ENCODE measurements around the gene DTD2. TPM values are rescaled to one million over a fixed set of nuclear protein-coding genes. Genes with fewer than 3 reads are reported as not detected.

The DTD2 gene
- total and polyA plus RNA-seq, 2 donors (not counting 1 experiment from before 2014, with no cell fraction given), result 25.4 to 40.8 TPM

DNA sequence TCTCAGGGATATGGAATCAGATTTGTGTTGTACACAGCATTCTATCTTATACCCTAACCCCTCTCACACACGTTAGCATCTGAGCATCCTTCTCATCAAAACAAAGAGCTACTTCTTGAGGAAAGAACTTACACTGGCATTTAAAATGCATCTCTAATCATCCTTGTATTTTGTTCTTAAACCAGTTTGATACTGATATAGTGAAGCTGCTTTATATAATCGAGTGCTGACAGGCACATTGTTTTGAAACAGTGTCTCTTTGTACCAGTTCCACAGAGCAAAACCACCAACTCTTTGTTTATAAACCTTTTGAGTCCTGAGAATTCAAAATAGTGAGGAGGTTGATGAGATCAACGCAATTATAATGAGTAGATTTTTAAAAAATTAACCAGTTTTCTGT is 21.7 kb upstream of the DTD2 start:
- Histone ChIP-seq H3K9me3 (ENCODE audit: control insufficient read depth, insufficient read depth, low read depth, low read length) (no peaks in the 10 kb centered on the region), H2AFZ (ENCODE audit: low read length) (no peak overlapping the region), H3K9ac (ENCODE audit: insufficient read depth, low read length) (no peak overlapping the region), H4K20me1 (ENCODE audit: control insufficient read depth, extremely low read depth, insufficient read depth, low read length) (no peaks in the 10 kb centered on the region), H3K4me3 (replicated peaks in 1 of 4; ENCODE audit: control extremely low read depth in 1 of 4, insufficient read depth in 1 of 4, low read depth in 3 of 4, low read length in 4 of 4) (no peak overlapping the region), H3K27me3 (ENCODE audit: control insufficient read depth, insufficient read depth, low read length) (peaks cover 2% of the 10 kb centered on the region), H3K4me2 (ENCODE audit: extremely low read depth, insufficient read depth, low read length) (no peak overlapping the region), H3K79me2 (ENCODE audit: control insufficient read depth, insufficient read depth, low read length) (no peaks in the 10 kb centered on the region), H3K27ac (ENCODE audit: insufficient read depth, low read length) (no peak overlapping the region), H3K4me1 (ENCODE audit: control insufficient read depth, extremely low read depth, insufficient read depth, low read length) (no peaks in the 10 kb centered on the region), H3K36me3 (ENCODE audit: control insufficient read depth, insufficient read depth, low read length) (no peaks in the 10 kb centered on the region)
- DNase-seq (ENCODE audit: low read depth in 2 of 2), result no peak
- TF ChIP-seq CTCF (conservative IDR thresholded peaks at IDR 0.05 in 1 of 2, IDR thresholded peaks at IDR 0.05 in 1 of 2; ENCODE audit: low read depth in 1 of 2, low read length in 2 of 2), result no peak
- TF ChIP-seq EZH2 (IDR thresholded peaks at IDR 0.05; ENCODE audit: low read length, missing control alignments), result no peak

DNA sequence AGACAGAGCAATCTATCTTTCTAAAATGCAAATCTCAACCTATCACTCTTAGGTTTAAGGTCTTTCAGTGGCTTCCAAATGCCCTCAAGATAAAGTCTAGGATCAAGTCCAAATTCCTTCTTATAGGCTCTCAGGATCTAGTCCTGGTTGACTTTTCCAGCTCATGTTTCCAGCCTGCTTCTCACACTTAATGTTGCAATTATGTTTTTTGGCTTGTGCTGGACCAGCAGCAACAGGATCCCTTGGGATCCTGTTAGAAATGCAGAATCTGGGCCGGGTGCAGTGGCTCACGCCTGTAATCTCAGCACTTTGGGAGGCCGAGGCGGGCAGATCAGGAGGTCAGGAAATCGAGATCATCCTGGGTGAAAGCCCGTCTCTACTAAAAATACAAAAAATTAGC is 19.9 kb upstream of the DTD2 start:
- H3K9ac ChIP-seq (ENCODE audit: insufficient read depth, low read length), result no peak overlapping the region
- no peak for DNase-seq (ENCODE audit: low read depth in 2 of 2)

DNA sequence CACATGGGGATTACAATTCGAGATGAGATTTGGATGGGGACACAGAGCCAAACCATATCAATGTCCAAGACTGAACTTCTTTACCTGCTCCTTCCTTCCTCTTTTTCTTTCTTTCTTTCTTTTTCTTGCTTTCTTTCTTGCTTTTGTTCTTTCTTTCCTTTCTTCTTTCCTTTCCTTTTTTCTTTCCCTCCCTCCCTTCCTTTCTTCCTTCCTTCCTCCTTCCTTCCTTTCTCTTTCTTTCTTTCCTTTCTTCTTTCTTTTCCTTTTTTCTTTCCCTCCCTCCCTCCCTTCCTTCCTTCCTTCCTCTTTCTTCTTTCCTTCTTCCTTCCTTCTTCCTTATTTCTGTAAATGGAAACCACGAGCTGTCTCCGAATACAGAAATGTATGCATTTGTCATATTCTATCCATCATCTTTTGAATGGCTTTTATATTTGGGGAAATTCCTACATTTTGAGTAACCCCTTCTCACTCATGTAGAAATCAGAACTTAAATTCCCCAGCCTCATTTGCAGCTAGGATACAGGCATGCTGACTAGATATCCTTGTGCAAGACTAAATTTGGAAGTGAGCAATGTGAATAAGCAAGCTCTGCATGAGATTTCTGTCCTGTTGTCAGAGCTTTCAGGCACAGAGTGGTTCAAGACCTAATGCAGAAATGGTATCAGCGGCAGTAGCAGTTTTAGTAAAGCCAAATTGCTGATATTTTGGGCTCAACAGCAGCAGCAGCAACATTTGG is 19.0 kb upstream of the DTD2 start:
- H4K20me1 ChIP-seq (ENCODE audit: control insufficient read depth, extremely low read depth, insufficient read depth, low read length), result no peaks in the 10 kb centered on the region

More for the DNA sequence above, 19.9 kb upstream of the DTD2 start:
- no peak overlapping the region for H3K4me3 ChIP-seq (replicated peaks in 1 of 4; ENCODE audit: control extremely low read depth in 1 of 4, insufficient read depth in 1 of 4, low read depth in 3 of 4, low read length in 4 of 4)
- no peaks in the 10 kb centered on the region for H4K20me1 ChIP-seq (ENCODE audit: control insufficient read depth, extremely low read depth, insufficient read depth, low read length)
- no peaks in the 10 kb centered on the region for H3K4me1 ChIP-seq (ENCODE audit: control insufficient read depth, extremely low read depth, insufficient read depth, low read length)
- no peak overlapping the region for H3K4me2 ChIP-seq (ENCODE audit: extremely low read depth, insufficient read depth, low read length)
- H3K36me3 ChIP-seq (ENCODE audit: control insufficient read depth, insufficient read depth, low read length), result no peaks in the 10 kb centered on the region
- no peaks in the 10 kb centered on the region for H3K9me3 ChIP-seq (ENCODE audit: control insufficient read depth, insufficient read depth, low read depth, low read length)
- TF ChIP-seq EZH2 (IDR thresholded peaks at IDR 0.05; ENCODE audit: low read length, missing control alignments) (no peak), CTCF (conservative IDR thresholded peaks at IDR 0.05 in 1 of 2, IDR thresholded peaks at IDR 0.05 in 1 of 2; ENCODE audit: low read depth in 1 of 2, low read length in 2 of 2) (no peak)
- no peaks in the 10 kb centered on the region for H3K79me2 ChIP-seq (ENCODE audit: control insufficient read depth, insufficient read depth, low read length)
- no peak overlapping the region for H2AFZ ChIP-seq (ENCODE audit: low read length)
- H3K27ac ChIP-seq (ENCODE audit: insufficient read depth, low read length), result no peak overlapping the region
- H3K27me3 ChIP-seq (ENCODE audit: control insufficient read depth, insufficient read depth, low read length), result peaks cover 2% of the 10 kb centered on the region

More for the DNA sequence above, 19.0 kb upstream of the DTD2 start:
- Histone ChIP-seq H3K9ac (ENCODE audit: insufficient read depth, low read length) (no peak overlapping the region), H3K27me3 (ENCODE audit: control insufficient read depth, insufficient read depth, low read length) (peaks cover 2% of the 10 kb centered on the region), H3K36me3 (ENCODE audit: control insufficient read depth, insufficient read depth, low read length) (no peaks in the 10 kb centered on the region), H3K27ac (ENCODE audit: insufficient read depth, low read length) (no peak overlapping the region), H3K4me1 (ENCODE audit: control insufficient read depth, extremely low read depth, insufficient read depth, low read length) (no peaks in the 10 kb centered on the region), H3K4me2 (ENCODE audit: extremely low read depth, insufficient read depth, low read length) (no peak overlapping the region), H3K4me3 (replicated peaks in 1 of 4; ENCODE audit: control extremely low read depth in 1 of 4, insufficient read depth in 1 of 4, low read depth in 3 of 4, low read length in 4 of 4) (no peak overlapping the region), H3K79me2 (ENCODE audit: control insufficient read depth, insufficient read depth, low read length) (no peaks in the 10 kb centered on the region), H3K9me3 (ENCODE audit: control insufficient read depth, insufficient read depth, low read depth, low read length) (no peaks in the 10 kb centered on the region), H2AFZ (ENCODE audit: low read length) (no peak overlapping the region)
- TF ChIP-seq CTCF (conservative IDR thresholded peaks at IDR 0.05 in 1 of 2, IDR thresholded peaks at IDR 0.05 in 1 of 2; ENCODE audit: low read depth in 1 of 2, low read length in 2 of 2) (no peak), EZH2 (IDR thresholded peaks at IDR 0.05; ENCODE audit: low read length, missing control alignments) (no peak)
- no peak for DNase-seq (ENCODE audit: low read depth in 2 of 2)

All from fibroblast of lung (primary cell).